SKM-1 treated with dmso at 0.1 percent for 144 hours (cell line): Measurements from ENCODE around the gene NFE2L3.

Source experiments
- DNase-seq: peaks from one replicate; lab custom pipeline; 2025; ENCODE audit not compliant: unreplicated experiment; lab: John Stamatoyannopoulos, UW

The NFE2L3 gene

GRCh38 chr7:26198133-26198780 is 46.3 kb downstream of the NFE2L3 start:
- DNase-seq: no peak

GRCh38 chr7:26198781-26199169 is 46.8 kb downstream of the NFE2L3 start:
- no peak for DNase-seq

GRCh38 chr7:26199301-26200037 is 47.5 kb downstream of the NFE2L3 start:
- DNase-seq: peak; percentile 78

- DNase-seq: peak; percentile 78
Observed at GRCh38 chr7:26200038-26200443, 48.0 kb downstream of the NFE2L3 start.

- DNase-seq: peak; percentile 97
Observed at GRCh38 chr7:26200444-26201246, 48.6 kb downstream of the NFE2L3 start, which contains the start of gene HNRNPA2B1. Gene HNRNPA2B1, minus strand, starts transcription at chr7:26200746. Its CDS starts 169 bp downstream, at chr7:26200577.

GRCh38 chr7:26201247-26202018 is 49.4 kb downstream of the NFE2L3 start, which contains the start of gene CBX3:
Gene CBX3, plus strand, starts transcription at chr7:26201745. Its CDS starts 1,254 bp downstream, at chr7:26202999.
- peak; percentile 94 for DNase-seq

GRCh38 chr7:26202019-26202990 is 50.3 kb downstream of the NFE2L3 start:
- no peak for DNase-seq

- no peak for DNase-seq
Observed at GRCh38 chr7:26203016-26203415, 51.0 kb downstream of the NFE2L3 start.

GRCh38 chr7:26208040-26208439 is 56.0 kb downstream of the NFE2L3 start:
- DNase-seq: no peak

- no peak for DNase-seq
Observed at GRCh38 chr7:26212921-26213718, 61.1 kb downstream of the NFE2L3 start.

GRCh38 chr7:26213807-26214515 is 62.0 kb downstream of the NFE2L3 start:
- DNase-seq: peak; percentile 31

- DNase-seq: no peak
Observed at GRCh38 chr7:26216049-26216448, 64.1 kb downstream of the NFE2L3 start.

- no peak for DNase-seq
Observed at GRCh38 chr7:26224359-26224758, 72.4 kb downstream of the NFE2L3 start.

GRCh38 chr7:26227987-26228386 is 76.0 kb downstream of the NFE2L3 start:
- no peak for DNase-seq

GRCh38 chr7:26233902-26234511 is 82.0 kb downstream of the NFE2L3 start:
- DNase-seq: no peak
